ENCODE data around the gene CD72. TPM values are rescaled to one million over a fixed set of nuclear protein-coding genes. Genes with fewer than 3 reads are reported as not detected.

CD72 gene
- polyA plus RNA-seq, 1 donor = 1.8 TPM

GRCh38 chr9:35568196-35568595 lies 50.0 kb downstream of the CD72 start:
- no CpG with 5 or more reads among the region's 4 CpGs for WGBS (ENCODE audit: insufficient coverage, low lambda C conversion rate)
- Histone ChIP-seq H3K27ac (ENCODE audit: low read length) (no peak overlapping the region), H3K36me3 (ENCODE audit: control insufficient read depth, insufficient read depth, low read length) (no peaks in the 10 kb centered on the region), H3K9me3 (ENCODE audit: control insufficient read depth, low read depth, low read length) (no peaks in the 10 kb centered on the region), H3K4me3 (ENCODE audit: low read length) (no peak overlapping the region), H3K27me3 (ENCODE audit: control insufficient read depth, insufficient read depth, low read length) (no peaks in the 10 kb centered on the region), H3K4me1 (ENCODE audit: control insufficient read depth, insufficient read depth, low read length) (peaks cover 4% of the 10 kb centered on the region)
- no peak for DNase-seq

GRCh38 chr9:35566417-35566816 lies 51.8 kb downstream of the CD72 start:
- Histone ChIP-seq H3K36me3 (ENCODE audit: control insufficient read depth, insufficient read depth, low read length) (peaks cover 2% of the 10 kb centered on the region), H3K4me1 (ENCODE audit: control insufficient read depth, insufficient read depth, low read length) (peaks cover 4% of the 10 kb centered on the region), H3K27ac (ENCODE audit: low read length) (no peak overlapping the region), H3K4me3 (ENCODE audit: low read length) (no peak overlapping the region), H3K9me3 (ENCODE audit: control insufficient read depth, low read depth, low read length) (no peaks in the 10 kb centered on the region), H3K27me3 (ENCODE audit: control insufficient read depth, insufficient read depth, low read length) (no peaks in the 10 kb centered on the region)
- no peak for DNase-seq
- WGBS (ENCODE audit: insufficient coverage, low lambda C conversion rate) = no CpG with 5 or more reads among the region's 2 CpGs

- no CpG with 5 or more reads among the region's 7 CpGs for WGBS (ENCODE audit: insufficient coverage, low lambda C conversion rate)
- no peak for DNase-seq
Observed at GRCh38 chr9:35564658-35565061, 53.6 kb downstream of the CD72 start.

GRCh38 chr9:35563791-35564197 lies 54.4 kb downstream of the CD72 start:
- H3K36me3 ChIP-seq (ENCODE audit: control insufficient read depth, insufficient read depth, low read length) = peaks cover 20% of the 10 kb centered on the region
- H3K27ac ChIP-seq (ENCODE audit: low read length) = no peak overlapping the region
- H3K4me3 ChIP-seq (ENCODE audit: low read length) = no peak overlapping the region
- no peaks in the 10 kb centered on the region for H3K9me3 ChIP-seq (ENCODE audit: control insufficient read depth, low read depth, low read length)
- H3K4me1 ChIP-seq (ENCODE audit: control insufficient read depth, insufficient read depth, low read length) = peaks cover 4% of the 10 kb centered on the region
- DNase-seq = peak; percentile 37 to 62
- no peaks in the 10 kb centered on the region for H3K27me3 ChIP-seq (ENCODE audit: control insufficient read depth, insufficient read depth, low read length)
- WGBS (ENCODE audit: insufficient coverage, low lambda C conversion rate) = no CpG with 5 or more reads among the region's 14 CpGs

More at GRCh38 chr9:35564658-35565061, 53.6 kb downstream of the CD72 start:
- no peaks in the 10 kb centered on the region for H3K9me3 ChIP-seq (ENCODE audit: control insufficient read depth, low read depth, low read length)
- no peak overlapping the region for H3K27ac ChIP-seq (ENCODE audit: low read length)
- no peaks in the 10 kb centered on the region for H3K27me3 ChIP-seq (ENCODE audit: control insufficient read depth, insufficient read depth, low read length)
- no peak overlapping the region for H3K4me3 ChIP-seq (ENCODE audit: low read length)
- peaks cover 4% of the 10 kb centered on the region for H3K4me1 ChIP-seq (ENCODE audit: control insufficient read depth, insufficient read depth, low read length)
- peaks cover 15% of the 10 kb centered on the region for H3K36me3 ChIP-seq (ENCODE audit: control insufficient read depth, insufficient read depth, low read length)

- Histone ChIP-seq H3K9me3 (ENCODE audit: control insufficient read depth, low read depth, low read length) (no peaks in the 10 kb centered on the region), H3K27me3 (ENCODE audit: control insufficient read depth, insufficient read depth, low read length) (no peaks in the 10 kb centered on the region), H3K4me3 (ENCODE audit: low read length) (no peak overlapping the region), H3K27ac (ENCODE audit: low read length) (no peak overlapping the region), H3K4me1 (ENCODE audit: control insufficient read depth, insufficient read depth, low read length) (peaks cover 4% of the 10 kb centered on the region), H3K36me3 (ENCODE audit: control insufficient read depth, insufficient read depth, low read length) (peaks cover 26% of the 10 kb centered on the region)
- WGBS (ENCODE audit: insufficient coverage, low lambda C conversion rate) = no CpG with 5 or more reads among the region's 20 CpGs
- DNase-seq = no peak
Observed at GRCh38 chr9:35562895-35563780, 55.1 kb downstream of the CD72 start.

- Histone ChIP-seq H3K4me1 (ENCODE audit: control insufficient read depth, insufficient read depth, low read length) (peaks cover 10% of the 10 kb centered on the region), H3K9me3 (ENCODE audit: control insufficient read depth, low read depth, low read length) (no peaks in the 10 kb centered on the region), H3K27me3 (ENCODE audit: control insufficient read depth, insufficient read depth, low read length) (no peaks in the 10 kb centered on the region), H3K4me3 (ENCODE audit: low read length) (no peak overlapping the region), H3K36me3 (ENCODE audit: control insufficient read depth, insufficient read depth, low read length) (peaks cover 35% of the 10 kb centered on the region), H3K27ac (ENCODE audit: low read length) (no peak overlapping the region)
- DNase-seq = no peak
- no CpG with 5 or more reads among the region's 6 CpGs for WGBS (ENCODE audit: insufficient coverage, low lambda C conversion rate)
Observed at GRCh38 chr9:35561468-35562261, 56.5 kb downstream of the CD72 start.

- Histone ChIP-seq H3K4me3 (ENCODE audit: low read length) (no peak overlapping the region), H3K4me1 (ENCODE audit: control insufficient read depth, insufficient read depth, low read length) (peaks cover 16% of the 10 kb centered on the region), H3K9me3 (ENCODE audit: control insufficient read depth, low read depth, low read length) (no peaks in the 10 kb centered on the region), H3K27ac (ENCODE audit: low read length) (no peak overlapping the region), H3K27me3 (ENCODE audit: control insufficient read depth, insufficient read depth, low read length) (no peaks in the 10 kb centered on the region), H3K36me3 (ENCODE audit: control insufficient read depth, insufficient read depth, low read length) (peaks cover 42% of the 10 kb centered on the region)
- no peak for DNase-seq
- no CpG with 5 or more reads among the region's 24 CpGs for WGBS (ENCODE audit: insufficient coverage, low lambda C conversion rate)
Observed at GRCh38 chr9:35560625-35561337, 57.4 kb downstream of the CD72 start.

Other genes with a start within 250 kb of the CD72 start
- gene RUSC2, start 128.3 kb downstream of the CD72 start, polyA plus RNA-seq = 12.0 TPM
- 53.3 TPM for gene TESK1, start 13.2 kb downstream of the CD72 start, polyA plus RNA-seq
- 0.78 TPM for gene SIT1, start 32.5 kb upstream of the CD72 start, polyA plus RNA-seq
- gene RMRP, start 39.6 kb upstream of the CD72 start, polyA plus RNA-seq = not detected
- 17.6 TPM for gene CCDC107, start 39.9 kb upstream of the CD72 start, polyA plus RNA-seq
- gene ARHGEF39, start 46.8 kb upstream of the CD72 start, polyA plus RNA-seq = 5.2 TPM
- 4.2 TPM for gene CA9, start 55.5 kb upstream of the CD72 start, polyA plus RNA-seq
- 463 TPM for gene TPM2, start 71.5 kb upstream of the CD72 start, polyA plus RNA-seq
- 117 TPM for gene TLN1, start 113.8 kb upstream of the CD72 start, polyA plus RNA-seq
- gene CREB3, start 114.3 kb upstream of the CD72 start, polyA plus RNA-seq = 25.4 TPM
- 127 TPM for gene GBA2, start 130.8 kb upstream of the CD72 start, polyA plus RNA-seq
- gene RGP1, start 130.9 kb upstream of the CD72 start, polyA plus RNA-seq = 17.2 TPM
- 0.61 TPM for gene MSMP, start 135.9 kb upstream of the CD72 start, polyA plus RNA-seq
- gene NPR2, start 173.2 kb upstream of the CD72 start, polyA plus RNA-seq = 15.3 TPM
- 1.4 TPM for gene SPAG8, start 193.8 kb upstream of the CD72 start, polyA plus RNA-seq
- gene HINT2, start 196.6 kb upstream of the CD72 start, polyA plus RNA-seq = 29.7 TPM
- 0.10 TPM for gene FAM221B, start 210.3 kb upstream of the CD72 start, polyA plus RNA-seq
- 33.8 TPM for gene TMEM8B, start 210.8 kb upstream of the CD72 start, polyA plus RNA-seq